HFFc6 (cell line): Measurements from ENCODE around the gene FERMT3. TPM values are rescaled to one million over a fixed set of nuclear protein-coding genes. Genes with fewer than 3 reads are reported as not detected.

Experiments used
- DNase-seq: peaks from one replicate; pipeline ENCODE4 v3.0.0-alpha.2; 2018
- H3K27ac Mint-ChIP-seq: 2 replicates; pipeline ENCODE4 v1.8.0; 2020; ENCODE audit warnings: mild to moderate bottlenecking, mixed read lengths
- H3K27me3 Mint-ChIP-seq: 2 replicates; pipeline ENCODE4 v1.8.0; 2021; ENCODE audit warnings: mild to moderate bottlenecking, moderate library complexity, mixed read lengths; ENCODE audit not compliant: insufficient read depth
- H3K36me3 Mint-ChIP-seq: 2 replicates; pipeline ENCODE4 v1.8.0; 2021; ENCODE audit warnings: low read depth, mixed read lengths
- H3K4me1 Mint-ChIP-seq: 2 replicates; pipeline ENCODE4 v1.8.0; 2020; ENCODE audit warnings: low read depth, mixed read lengths
- H3K4me3 Mint-ChIP-seq: 2 replicates; pipeline ENCODE4 v1.8.0; 2020; ENCODE audit warnings: mild to moderate bottlenecking, moderate library complexity, mixed read lengths
- H3K9me3 Mint-ChIP-seq: 2 replicates; pipeline ENCODE4 v1.8.0; 2020; ENCODE audit warnings: mild to moderate bottlenecking, mixed read lengths
- CTCF ChIP-seq: fragments of 200-600 bp; sonication (generic); IDR thresholded peaks from 2 replicates; pipeline ENCODE4 v1.5.0; 2021; ENCODE audit warnings: antibody characterized with exemption, mild to moderate bottlenecking
- total RNA-seq, 6 experiments: library from RNA; stranded (reverse); fragmentation: NEBNext Ultra II Directional; extraction: Animal tissue kit (Norgen Biotek cat#: 25700); gene quantifications; 2 replicates in 1 of 6; 3 replicates in 5 of 6; pipeline ENCODE4 v1.2.3, GENCODE V29; 2021

Gene FERMT3
- total RNA-seq, 6 experiments from 2014 or later = 1.2 to 2.8 (median 1.7) TPM

- Mint-ChIP-seq H3K4me1 (peaks cover 12% of the 10 kb centered on the region), H3K27ac (no peak overlapping the region; the same call in 1 of the 2 replicates)
These were observed 41.9 kb upstream of the FERMT3 start for GRCh38 chr11:64164392-64165312.

GRCh38 chr11:64165481-64165841, 41.1 kb upstream of the FERMT3 start:
- Mint-ChIP-seq H3K27ac (no peak overlapping the region), H3K36me3 (no peaks in the 10 kb centered on the region), H3K4me1 (peaks cover 12% of the 10 kb centered on the region), H3K4me3 (peak overlapping the region; percentile 92), H3K9me3 (no peaks in the 10 kb centered on the region), H3K27me3 (no peaks in the 10 kb centered on the region; the same call in none of the 2 replicates)
- DNase-seq = no peak
- TF ChIP-seq CTCF = peak; percentile 45; the same call in 1 of the 2 replicates

More at GRCh38 chr11:64164392-64165312, 41.9 kb upstream of the FERMT3 start:
- H3K4me3 Mint-ChIP-seq = peak overlapping the region; percentile 92
- H3K9me3 Mint-ChIP-seq = no peaks in the 10 kb centered on the region
- no peaks in the 10 kb centered on the region; the same call in 1 of the 2 replicates for H3K27me3 Mint-ChIP-seq
- H3K36me3 Mint-ChIP-seq = no peaks in the 10 kb centered on the region
- no peak for TF ChIP-seq CTCF
- no peak for DNase-seq

GRCh38 chr11:64165842-64166635, 40.5 kb upstream of the FERMT3 start, which contains the start of gene MACROD1:
Gene MACROD1 (minus strand): TSS chr11:64166113. CDS start chr11:64165994, 119 bp downstream.
- Mint-ChIP-seq H3K36me3 (no peaks in the 10 kb centered on the region), H3K9me3 (no peaks in the 10 kb centered on the region), H3K4me3 (peak within 1 kb of the TSS; percentile 92), H3K4me1 (peaks cover 12% of the 10 kb centered on the region), H3K27ac (peak within 1 kb of the TSS; percentile 66), H3K27me3 (no peaks in the 10 kb centered on the region; the same call in none of the 2 replicates)
- no peak; the same call in 1 of the 2 replicates for TF ChIP-seq CTCF
- peak; percentile 86 for DNase-seq

DNA sequence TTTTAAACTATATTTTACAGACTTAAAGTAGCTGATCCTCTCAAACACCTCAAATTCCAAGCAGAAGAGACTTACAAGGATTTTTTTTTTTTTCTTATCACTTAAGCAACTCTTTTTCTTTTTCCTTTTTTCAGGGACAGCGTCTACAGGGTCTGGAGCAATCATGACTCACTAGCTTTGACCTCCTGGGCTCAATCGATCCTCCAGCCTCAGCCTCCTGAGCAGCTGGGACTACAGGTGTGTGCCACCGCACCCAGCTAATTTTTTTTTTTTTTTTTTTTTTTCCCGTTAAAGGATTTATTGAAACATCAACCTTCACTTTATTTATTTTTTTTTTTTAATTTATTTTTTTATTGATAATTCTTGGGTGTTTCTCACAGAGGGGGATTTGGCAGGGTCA, 36.1 kb upstream of the FERMT3 start:
- Mint-ChIP-seq H3K36me3 (peaks cover 10% of the 10 kb centered on the region), H3K27ac (no peak overlapping the region), H3K4me3 (no peak overlapping the region), H3K4me1 (peaks cover 6% of the 10 kb centered on the region), H3K27me3 (no peaks in the 10 kb centered on the region; the same call in none of the 2 replicates), H3K9me3 (peaks cover 14% of the 10 kb centered on the region)
- no peak for DNase-seq
- TF ChIP-seq CTCF = no peak

GRCh38 chr11:64173616-64174355, 32.7 kb upstream of the FERMT3 start:
- no peak for TF ChIP-seq CTCF
- Mint-ChIP-seq H3K27me3 (peaks cover 2% of the 10 kb centered on the region), H3K36me3 (peaks cover 21% of the 10 kb centered on the region), H3K4me1 (no peaks in the 10 kb centered on the region), H3K27ac (no peak overlapping the region), H3K9me3 (peaks cover 14% of the 10 kb centered on the region), H3K4me3 (no peak overlapping the region)
- peak; percentile 32 for DNase-seq
